GM12864 (cell line): ENCODE data around the gene SART3.

ENCODE experiments used
- DNase-seq: peaks from one replicate; pipeline ENCODE4 v3.0.0-alpha.2; 2011; ENCODE audit warnings: low read depth
- H3K4me3 ChIP-seq: 2 replicates; pipeline ENCODE4 v1.5.1; 2011; ENCODE audit warnings: mild to moderate bottlenecking, low read depth, low read length, control low read depth
- CTCF ChIP-seq: IDR thresholded peaks from 2 replicates; pipeline ENCODE4 v1.5.1; 2011; ENCODE audit warnings: low read depth, mild to moderate bottlenecking, moderate library complexity, low read length, control low read depth, inconsistent platforms; ENCODE audit errors: missing control alignments

Gene SART3

GRCh38 chr12:108564724-108565123 is 3.8 kb upstream of the SART3 start:
- no peak overlapping the region for H3K4me3 ChIP-seq
- TF ChIP-seq CTCF, result no peak
- no peak for DNase-seq

GRCh38 chr12:108563804-108564151 is 2.8 kb upstream of the SART3 start:
- TF ChIP-seq CTCF, result no peak
- no peak for DNase-seq
- H3K4me3 ChIP-seq, result peak overlapping the region; percentile 77; the same call in 1 of the 2 replicates

GRCh38 chr12:108563136-108563803 is 2.3 kb upstream of the SART3 start:
- peak; percentile 84 for TF ChIP-seq CTCF
- peak overlapping the region; percentile 77 for H3K4me3 ChIP-seq
- peak; percentile 86 for DNase-seq

GRCh38 chr12:108562348-108563135 is 1.6 kb upstream of the SART3 start, which contains the start of gene ISCU:
ISCU (plus strand) TSS chr12:108562596; CDS start chr12:108562623, 27 bp downstream.
- peak; percentile 91 for DNase-seq
- H3K4me3 ChIP-seq, result peak within 1 kb of the TSS; percentile 77
- no peak for TF ChIP-seq CTCF

GRCh38 chr12:108561852-108562347 is 927 bp upstream of the SART3 start:
- no peak for DNase-seq
- TF ChIP-seq CTCF, result no peak
- peak overlapping the region; percentile 68 for H3K4me3 ChIP-seq

GRCh38 chr12:108560321-108560721 is 652 bp downstream of the SART3 start:
- H3K4me3 ChIP-seq, result peak overlapping the region; percentile 68
- no peak for TF ChIP-seq CTCF
- no peak for DNase-seq
